Thoracic aorta (tissue), 2 donors: ENCODE results near the gene RNASE4. TPM values are rescaled to one million over a fixed set of nuclear protein-coding genes. Genes with fewer than 3 reads are reported as not detected.

Experiments used
- ATAC-seq: fragments of 150-250 bp; one replicate; pipeline ENCODE4 v1.8.0; 2017; ENCODE audit warnings: low read depth; ENCODE audit not compliant: insufficient number of reproducible peaks, low FRiP score
- DNase-seq: peaks from one replicate; pipeline ENCODE4 v3.0.0-alpha.2; 2020; ENCODE audit warnings: low spot score
- H3K27ac ChIP-seq, 2 donors: fragments of 200-600 bp; sonication (generic); 1 replicate in 1 of 2; 2 replicates in 1 of 2; pipeline ENCODE4 v1.5.1; 2016; ENCODE audit warnings: mild to moderate bottlenecking in 2 of 2, moderate library complexity in 2 of 2
- H3K27me3 ChIP-seq: fragments of 200-600 bp; sonication (generic); replicated peaks from 2 replicates; pipeline ENCODE4 v1.6.0; 2016; ENCODE audit warnings: mild to moderate bottlenecking; ENCODE audit not compliant: insufficient read depth
- H3K36me3 ChIP-seq: fragments of 200-600 bp; sonication (generic); one replicate; pipeline ENCODE4 v1.5.1; 2016
- H3K4me1 ChIP-seq, 2 donors: fragments of 200-600 bp; sonication (generic); 1 replicate in 1 of 2; 2 replicates in 1 of 2; pipeline versions ENCODE4 v1.5.1 to v1.6.0; 2016; ENCODE audit warnings: low read depth in 2 of 2, mild to moderate bottlenecking in 1 of 2; ENCODE audit not compliant: control insufficient read depth in 1 of 2
- H3K4me3 ChIP-seq: fragments of 200-600 bp; sonication (generic); 2 replicates; pipeline ENCODE4 v1.5.1; 2016; ENCODE audit warnings: mild to moderate bottlenecking
- H3K9me3 ChIP-seq: fragments of 200-600 bp; sonication (generic); 2 replicates; pipeline ENCODE4 v1.5.1; 2016
- total RNA-seq, 2 donors: library from RNA; depleted of rRNA; stranded (reverse); fragments of >200 nt; gene quantifications; one replicate each; pipeline versions ENCODE4 v1.1.0 to v1.2.3, GENCODE V29; 2016
- TF ChIP-seq, protein P1 (sequence below): fragments of 200-600 bp; sonication (generic); IDR thresholded peaks from one replicate; pipeline ENCODE4 v1.5.1; 2019; ENCODE audit warnings: antibody characterized with exemption

Gene RNASE4
- total RNA-seq, 2 donors from 2014 or later: 45.6 to 66.4 TPM

GRCh38 chr14:20726531-20726930 is 42.2 kb downstream of the RNASE4 start:
- Histone ChIP-seq H3K4me3 (no peak overlapping the region), H3K4me1 (no peaks in the 10 kb centered on the region), H3K9me3 (no peaks in the 10 kb centered on the region), H3K27me3 (peaks cover 7% of the 10 kb centered on the region), H3K36me3 (no peaks in the 10 kb centered on the region), H3K27ac (no peak overlapping the region)
- TF ChIP-seq, protein P1, sequence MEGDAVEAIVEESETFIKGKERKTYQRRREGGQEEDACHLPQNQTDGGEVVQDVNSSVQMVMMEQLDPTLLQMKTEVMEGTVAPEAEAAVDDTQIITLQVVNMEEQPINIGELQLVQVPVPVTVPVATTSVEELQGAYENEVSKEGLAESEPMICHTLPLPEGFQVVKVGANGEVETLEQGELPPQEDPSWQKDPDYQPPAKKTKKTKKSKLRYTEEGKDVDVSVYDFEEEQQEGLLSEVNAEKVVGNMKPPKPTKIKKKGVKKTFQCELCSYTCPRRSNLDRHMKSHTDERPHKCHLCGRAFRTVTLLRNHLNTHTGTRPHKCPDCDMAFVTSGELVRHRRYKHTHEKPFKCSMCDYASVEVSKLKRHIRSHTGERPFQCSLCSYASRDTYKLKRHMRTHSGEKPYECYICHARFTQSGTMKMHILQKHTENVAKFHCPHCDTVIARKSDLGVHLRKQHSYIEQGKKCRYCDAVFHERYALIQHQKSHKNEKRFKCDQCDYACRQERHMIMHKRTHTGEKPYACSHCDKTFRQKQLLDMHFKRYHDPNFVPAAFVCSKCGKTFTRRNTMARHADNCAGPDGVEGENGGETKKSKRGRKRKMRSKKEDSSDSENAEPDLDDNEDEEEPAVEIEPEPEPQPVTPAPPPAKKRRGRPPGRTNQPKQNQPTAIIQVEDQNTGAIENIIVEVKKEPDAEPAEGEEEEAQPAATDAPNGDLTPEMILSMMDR: no peak
- DNase-seq: no peak
- ATAC-seq: no peak

DNA sequence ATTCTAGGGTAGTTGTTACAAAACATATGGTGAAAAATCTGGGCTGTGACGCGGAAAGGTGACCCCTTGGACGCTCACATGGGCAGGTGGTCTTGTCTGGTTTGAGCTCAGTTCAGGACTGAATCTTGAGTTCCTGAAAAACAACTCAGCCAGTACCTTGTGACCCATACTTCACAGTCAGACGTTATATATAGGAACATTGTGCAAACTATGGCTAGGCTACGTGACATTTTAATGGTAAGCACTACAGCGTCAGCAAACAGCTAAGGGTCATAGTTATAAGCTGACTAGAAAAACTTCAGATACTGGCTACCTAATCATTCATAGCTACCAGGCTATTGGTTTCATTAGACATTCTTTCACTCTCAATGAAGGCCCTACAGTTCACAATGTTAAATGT is 46.5 kb downstream of the RNASE4 start:
- ATAC-seq (no peak), DNase-seq (no peak)
- Histone ChIP-seq H3K27ac (no peak overlapping the region), H3K9me3 (no peaks in the 10 kb centered on the region), H3K27me3 (no peaks in the 10 kb centered on the region), H3K4me3 (no peak overlapping the region), H3K4me1 (no peaks in the 10 kb centered on the region), H3K36me3 (no peaks in the 10 kb centered on the region)
- TF ChIP-seq, protein P1: no peak

- Histone ChIP-seq H3K27ac (peak overlapping the region in 1 of 2 donors; percentile 26), H3K4me1 (no peaks in the 10 kb centered on the region), H3K36me3 (no peaks in the 10 kb centered on the region), H3K27me3 (no peaks in the 10 kb centered on the region), H3K9me3 (no peaks in the 10 kb centered on the region), H3K4me3 (no peak overlapping the region)
- ATAC-seq: no peak
- TF ChIP-seq, protein P1: no peak
- no peak for DNase-seq
Observed at GRCh38 chr14:20732477-20732876, 48.1 kb downstream of the RNASE4 start.

DNA sequence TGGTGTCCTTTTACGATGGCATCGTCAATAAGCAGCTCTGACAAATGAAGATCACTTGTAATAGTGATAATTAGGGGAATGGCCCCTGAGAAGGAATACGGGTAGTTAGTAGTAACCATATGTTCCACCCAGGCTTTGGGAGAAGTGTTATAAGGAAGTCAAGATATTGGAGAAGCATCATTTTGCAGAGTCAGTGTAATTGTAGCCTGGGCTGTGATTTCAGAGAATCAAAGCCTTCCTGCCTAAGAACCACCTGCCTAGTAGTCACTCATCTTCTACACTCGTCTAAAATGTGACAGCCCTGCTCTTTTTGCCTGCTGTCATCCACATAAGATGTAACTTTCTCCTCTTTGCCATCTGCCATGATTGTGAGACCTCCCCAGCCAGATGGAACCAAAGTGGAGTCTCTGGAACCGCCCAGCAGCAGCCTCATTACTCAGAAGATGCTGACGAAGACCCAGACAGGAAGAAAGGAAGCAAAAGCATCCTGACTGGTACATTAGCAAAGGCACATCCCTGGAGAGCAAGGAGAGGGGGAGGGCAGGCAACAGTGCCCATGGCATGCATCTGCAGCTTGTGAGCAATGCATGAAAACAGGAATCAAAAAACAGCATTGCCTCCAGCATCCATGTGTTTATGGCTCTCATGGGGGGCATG is 48.7 kb downstream of the RNASE4 start:
- Histone ChIP-seq H3K27me3 (no peaks in the 10 kb centered on the region), H3K9me3 (no peaks in the 10 kb centered on the region), H3K4me1 (no peaks in the 10 kb centered on the region), H3K36me3 (no peaks in the 10 kb centered on the region), H3K4me3 (no peak overlapping the region), H3K27ac (no peak overlapping the region)
- no peak for ATAC-seq
- TF ChIP-seq, protein P1: no peak
- DNase-seq: no peak

DNA sequence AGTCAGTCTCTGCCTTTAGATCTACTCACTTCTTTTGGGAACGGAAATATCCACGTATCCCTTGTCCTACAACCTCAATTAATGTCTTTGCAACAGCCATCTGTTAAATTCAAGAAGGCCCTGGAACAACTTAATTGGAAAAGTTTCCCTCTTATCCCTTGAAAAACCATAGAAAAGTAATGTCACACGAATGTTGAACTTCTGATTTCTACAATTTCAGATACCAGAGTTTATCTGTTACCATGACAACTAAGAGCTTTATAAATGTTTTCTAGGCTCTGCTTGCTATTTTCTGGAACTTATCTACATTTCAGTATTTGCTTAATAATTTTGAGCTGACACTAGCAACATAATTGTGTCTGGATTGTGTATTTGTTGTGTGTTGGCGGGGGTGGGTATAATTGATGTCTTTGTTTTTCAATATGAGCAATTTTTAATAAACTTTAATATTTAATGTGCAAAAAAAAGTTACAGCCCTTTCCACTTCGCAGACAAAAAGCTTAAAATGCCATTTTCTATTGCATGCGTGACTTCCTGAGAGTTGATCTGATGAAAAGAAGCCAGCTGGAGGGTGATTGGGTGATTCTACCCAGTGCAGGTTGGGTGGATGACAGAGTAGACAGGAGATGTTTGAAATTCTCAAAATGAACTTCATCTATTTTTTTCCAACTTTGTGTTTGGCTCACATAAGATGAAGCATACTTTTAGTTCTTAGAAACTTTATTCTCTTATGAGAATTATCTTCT is 49.5 kb downstream of the RNASE4 start:
- no peak overlapping the region for H3K4me3 ChIP-seq
- no peak for ATAC-seq
- no peaks in the 10 kb centered on the region for H3K9me3 ChIP-seq
- H3K27ac ChIP-seq: no peak overlapping the region
- TF ChIP-seq, protein P1: no peak
- no peaks in the 10 kb centered on the region for H3K27me3 ChIP-seq
- no peak for DNase-seq
- no peaks in the 10 kb centered on the region for H3K4me1 ChIP-seq
- no peaks in the 10 kb centered on the region for H3K36me3 ChIP-seq
